ENCODE measurements around the gene CHMP6.
A peak's percentile ranks its signal among the peaks of the same experiment; 100 is the strongest.

CHMP6 gene

GRCh38 chr17:81037798-81038733 lies 46.4 kb downstream of the CHMP6 start:
- in situ Hi-C loops (cut with HindIII; ENCODE audit: low sequenced_read_pairs), result no loop called here
- peak; percentile 27 for TF ChIP-seq CTCF (IDR thresholded peaks at IDR 0.05; ENCODE audit: low read depth, low read length, missing control alignments)
- DNase-seq (ENCODE audit: low read depth), result no peak
- H3K4me3 ChIP-seq (ENCODE audit: low read depth, low read length), result peak overlapping the region; percentile 50

DNA sequence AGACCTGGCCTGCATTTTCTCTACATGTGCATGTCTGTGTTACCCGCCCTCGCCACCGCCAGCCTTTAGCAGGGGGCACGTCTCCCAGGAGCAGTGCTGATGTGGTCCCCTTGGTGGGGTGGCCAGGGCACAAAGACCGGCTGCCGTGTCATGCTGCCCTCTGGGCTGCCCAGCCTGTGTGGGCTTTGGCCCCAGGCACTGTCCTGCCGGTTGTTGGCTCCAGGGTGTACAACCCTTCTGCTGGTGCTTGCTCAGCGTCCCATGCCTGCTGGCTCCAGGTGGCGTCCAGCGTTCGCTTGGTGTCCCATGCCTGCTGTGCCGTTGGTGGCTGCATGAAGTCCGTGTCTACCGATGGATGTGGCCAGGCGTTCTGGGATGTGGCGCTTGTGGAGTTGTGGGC lies 47.5 kb downstream of the CHMP6 start:
- H3K4me3 ChIP-seq (ENCODE audit: low read depth, low read length), result no peak overlapping the region
- no peak for TF ChIP-seq CTCF (IDR thresholded peaks at IDR 0.05; ENCODE audit: low read depth, low read length, missing control alignments)
- in situ Hi-C loops (cut with HindIII; ENCODE audit: low sequenced_read_pairs), result no loop called here
- no peak for DNase-seq (ENCODE audit: low read depth)

- TF ChIP-seq CTCF (IDR thresholded peaks at IDR 0.05; ENCODE audit: low read depth, low read length, missing control alignments), result no peak
- no peak overlapping the region for H3K4me3 ChIP-seq (ENCODE audit: low read depth, low read length)
- in situ Hi-C loops (cut with HindIII; ENCODE audit: low sequenced_read_pairs), result no loop called here
Measured at GRCh38 chr17:81039854-81040758, 48.5 kb downstream of the CHMP6 start.

DNA sequence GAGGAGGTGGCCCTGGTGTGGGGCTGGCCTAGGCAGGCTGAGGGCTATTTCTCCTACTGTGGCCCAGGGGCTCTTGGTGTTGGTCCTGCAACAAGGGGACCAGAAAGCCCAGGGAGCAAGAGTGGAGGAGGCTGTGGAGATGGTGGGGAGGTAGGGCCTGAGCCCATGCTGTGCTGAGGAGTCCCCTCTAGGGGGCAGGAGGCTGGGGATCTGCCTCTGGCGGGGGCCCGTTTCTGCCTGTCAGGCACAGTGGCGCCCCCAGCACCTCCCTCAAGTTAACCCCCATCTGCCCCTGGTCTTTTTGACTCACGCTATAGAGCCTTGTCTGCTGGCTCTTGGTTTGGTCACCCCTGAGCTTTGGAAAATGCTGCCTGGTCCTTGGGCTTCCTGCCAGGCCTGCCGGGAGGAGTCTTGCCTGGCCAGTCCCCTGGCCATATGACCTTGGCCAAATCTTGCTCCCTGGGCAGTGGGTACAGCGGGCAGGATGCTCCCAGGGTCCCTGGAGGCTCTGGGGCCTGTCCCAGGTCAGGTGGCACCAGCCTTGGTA lies 49.2 kb downstream of the CHMP6 start:
- no peak overlapping the region for H3K4me3 ChIP-seq (ENCODE audit: low read depth, low read length)
- no peak for DNase-seq (ENCODE audit: low read depth)
- TF ChIP-seq CTCF (IDR thresholded peaks at IDR 0.05; ENCODE audit: low read depth, low read length, missing control alignments), result peak; percentile 47
- in situ Hi-C loops (cut with HindIII; ENCODE audit: low sequenced_read_pairs), result no loop called here

More at GRCh38 chr17:81039854-81040758, 48.5 kb downstream of the CHMP6 start:
- no peak for DNase-seq (ENCODE audit: low read depth)

DNA sequence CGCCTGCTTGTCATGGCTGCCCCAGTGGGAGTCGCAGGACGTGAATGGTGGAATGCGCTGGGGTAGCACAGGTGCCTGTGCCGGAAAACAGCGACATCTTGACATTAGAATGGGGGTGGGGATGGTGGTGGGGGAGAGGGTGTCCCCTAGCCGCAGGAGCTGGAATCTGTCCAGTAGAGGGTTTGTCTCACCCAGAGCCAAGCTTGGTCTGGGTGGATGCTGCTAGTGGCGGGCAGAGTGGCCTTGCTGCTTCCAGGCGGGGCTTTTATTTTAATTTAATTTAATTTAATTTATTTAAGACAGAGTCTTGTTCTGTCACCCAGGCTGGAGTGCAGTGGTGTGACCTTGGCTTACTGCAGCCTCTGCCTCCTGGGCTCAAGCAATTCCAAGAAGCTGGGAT lies 51.0 kb downstream of the CHMP6 start:
- in situ Hi-C loops (cut with HindIII; ENCODE audit: low sequenced_read_pairs), result no loop called here
- TF ChIP-seq CTCF (IDR thresholded peaks at IDR 0.05; ENCODE audit: low read depth, low read length, missing control alignments), result no peak
- no peak overlapping the region for H3K4me3 ChIP-seq (ENCODE audit: low read depth, low read length)
- no peak for DNase-seq (ENCODE audit: low read depth)

- H3K4me3 ChIP-seq (ENCODE audit: low read depth, low read length), result no peak overlapping the region
- DNase-seq (ENCODE audit: low read depth), result no peak
- TF ChIP-seq CTCF (IDR thresholded peaks at IDR 0.05; ENCODE audit: low read depth, low read length, missing control alignments), result no peak
- in situ Hi-C loops (cut with HindIII; ENCODE audit: low sequenced_read_pairs), result no loop called here
Measured at GRCh38 chr17:81043319-81043724, 51.7 kb downstream of the CHMP6 start.

Measured in astrocyte of the cerebellum (primary cell).